Stimulated activated CD8-positive, alpha-beta memory T cell treated with anti-CD3 and anti-CD28 coated beads, Interleukin-7, amount 100 ng/mL, for 48 hours (primary cell): Measurements from ENCODE around the gene TSPAN9.

ENCODE experiments used
- DNase-seq, 2 donors: peaks; one replicate each; pipeline ENCODE4 v3.0.0-alpha.2; 2020; ENCODE audit warnings: low read depth in 1 of 2; ENCODE audit errors: extremely low read depth in 1 of 2

Gene TSPAN9

GRCh38 chr12:3288690-3289089 lies 211.5 kb downstream of the TSPAN9 start:
- DNase-seq: no peak

GRCh38 chr12:3289702-3290101 lies 212.5 kb downstream of the TSPAN9 start:
- DNase-seq: no peak

- no peak for DNase-seq
Observed at GRCh38 chr12:3291939-3292338, 214.8 kb downstream of the TSPAN9 start.

GRCh38 chr12:3292677-3293412 lies 215.7 kb downstream of the TSPAN9 start:
- DNase-seq: no peak

- DNase-seq: no peak
Observed at GRCh38 chr12:3293446-3294161, 216.4 kb downstream of the TSPAN9 start.

- DNase-seq: no peak
Observed at GRCh38 chr12:3294481-3294911, 217.3 kb downstream of the TSPAN9 start.

- DNase-seq: no peak
Observed at GRCh38 chr12:3295225-3295624, 218.0 kb downstream of the TSPAN9 start.

GRCh38 chr12:3295646-3296408 lies 218.6 kb downstream of the TSPAN9 start:
- no peak for DNase-seq

DNA sequence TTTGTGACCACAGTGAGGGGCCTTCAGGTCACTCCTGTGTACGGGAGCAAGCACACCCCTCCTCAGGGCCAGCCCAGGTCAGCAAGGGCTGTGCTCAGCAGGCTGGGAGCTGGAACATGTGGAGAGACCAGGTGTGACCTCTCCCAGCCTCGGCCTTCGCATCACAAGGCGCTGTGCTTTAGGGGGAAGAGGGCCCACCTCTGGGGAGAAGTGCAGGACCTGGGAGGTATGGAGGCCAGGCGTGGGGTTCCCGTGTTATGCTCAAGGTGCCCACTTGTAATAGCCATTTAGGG lies 219.2 kb downstream of the TSPAN9 start:
- no peak for DNase-seq

- DNase-seq: no peak
Observed at GRCh38 chr12:3298603-3299002, 221.4 kb downstream of the TSPAN9 start.

- peak; percentile 33 to 72 for DNase-seq
Observed at GRCh38 chr12:3299929-3300832, 223.0 kb downstream of the TSPAN9 start.

- no peak for DNase-seq
Observed at GRCh38 chr12:3300833-3301401, 223.7 kb downstream of the TSPAN9 start.

GRCh38 chr12:3302401-3303041 lies 225.3 kb downstream of the TSPAN9 start:
- no peak for DNase-seq

DNA sequence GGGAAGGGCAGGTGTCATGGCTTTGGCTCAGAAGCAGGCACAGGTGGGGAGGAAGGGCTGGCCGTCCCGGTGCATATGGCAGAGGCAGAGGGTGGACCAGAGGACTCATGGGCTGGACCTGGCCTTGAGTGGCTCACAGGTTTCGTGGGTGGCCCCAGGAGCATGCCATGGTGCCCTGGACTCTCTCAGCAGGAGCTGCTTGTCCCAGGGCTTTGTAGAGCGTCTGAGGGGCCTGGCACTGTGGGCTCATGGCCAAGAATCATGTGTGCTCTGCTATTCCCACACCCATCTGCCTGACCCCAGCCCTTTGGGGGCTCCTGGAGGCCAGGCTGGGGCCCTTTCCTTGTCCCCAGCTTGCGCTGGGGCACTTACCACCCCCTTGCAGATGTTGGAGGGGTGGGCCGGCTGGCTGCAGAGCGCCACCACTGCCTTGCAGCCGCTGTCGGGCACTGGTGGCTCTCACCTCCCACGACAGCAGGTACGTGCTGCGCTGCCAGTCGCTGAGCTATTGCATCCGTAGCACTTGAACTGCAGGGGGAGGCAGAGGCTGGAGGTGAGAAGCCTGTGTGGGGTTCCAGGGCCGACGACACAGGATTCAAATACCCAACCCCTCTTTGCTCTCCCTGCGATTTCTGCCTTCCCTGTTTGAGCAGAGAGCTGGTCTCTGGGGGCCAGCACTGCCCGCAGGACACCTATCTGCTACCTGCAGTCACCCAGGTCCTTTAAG lies 226.4 kb downstream of the TSPAN9 start:
- no peak for DNase-seq

- no peak for DNase-seq
Observed at GRCh38 chr12:3304436-3305165, 227.4 kb downstream of the TSPAN9 start.

GRCh38 chr12:3305464-3305863 lies 228.3 kb downstream of the TSPAN9 start:
- no peak for DNase-seq

DNA sequence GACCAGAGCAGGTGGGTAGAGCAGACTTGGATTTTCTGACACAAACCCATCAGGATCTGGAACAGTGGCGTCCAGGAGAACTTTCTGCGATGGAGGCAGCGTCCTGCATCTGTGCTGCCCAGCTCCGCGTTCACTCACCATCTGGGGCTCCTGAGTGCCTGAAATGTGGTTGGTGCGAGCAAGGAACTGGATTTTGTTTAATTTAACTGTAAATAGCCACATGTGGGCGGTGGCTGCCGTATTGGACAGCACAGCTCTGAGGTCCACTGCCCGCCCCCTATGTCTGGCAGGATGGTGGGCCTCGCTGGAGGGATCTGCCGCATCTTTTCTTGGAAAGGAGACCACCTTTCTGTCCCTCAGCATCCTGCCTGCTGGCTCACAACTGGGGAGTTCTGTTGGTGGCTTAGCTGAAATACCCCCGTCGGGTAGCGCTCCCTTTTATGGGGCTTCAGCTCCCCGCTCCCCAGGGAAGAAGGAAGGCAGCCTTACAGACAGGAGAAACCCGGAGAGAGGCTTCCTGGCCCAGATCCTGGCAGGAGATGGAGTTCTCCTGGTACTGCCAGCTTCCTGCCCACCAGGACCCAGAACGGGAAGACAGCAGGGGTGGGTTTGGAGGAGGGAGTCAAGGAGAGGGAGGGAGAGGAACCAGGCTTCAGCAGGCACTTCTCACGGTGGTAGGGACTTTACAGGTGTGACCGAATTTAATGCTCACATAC lies 228.9 kb downstream of the TSPAN9 start:
- DNase-seq: no peak

DNA sequence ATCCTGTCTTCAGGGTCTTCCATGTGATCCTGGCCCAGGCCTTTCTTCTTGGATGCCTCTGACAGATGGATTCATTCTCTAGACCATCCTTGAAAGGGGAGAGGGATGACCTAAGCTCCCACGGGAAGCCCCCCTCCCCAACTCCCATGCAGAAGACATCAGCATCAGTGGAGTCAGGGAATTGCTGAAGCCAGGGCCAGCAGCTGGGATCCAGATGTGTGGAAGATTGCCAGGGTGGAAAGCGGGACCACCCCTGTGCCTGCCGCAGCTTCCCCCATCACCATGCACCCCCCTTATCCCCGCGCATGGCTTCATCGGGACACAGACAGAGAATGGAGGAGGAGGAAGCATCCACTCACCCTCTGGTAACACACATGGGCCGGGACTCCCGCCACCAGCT lies 230.2 kb downstream of the TSPAN9 start:
- no peak for DNase-seq
